ENCODE data around the gene KCNK17. TPM values are rescaled to one million over a fixed set of nuclear protein-coding genes. Genes with fewer than 3 reads are reported as not detected.

The KCNK17 gene
- total and polyA plus RNA-seq, 2 of the 8 experiments (the other 6 are each of a cell fraction or from before 2014, with no cell fraction given), result 2.9 to 3.4 TPM

DNA sequence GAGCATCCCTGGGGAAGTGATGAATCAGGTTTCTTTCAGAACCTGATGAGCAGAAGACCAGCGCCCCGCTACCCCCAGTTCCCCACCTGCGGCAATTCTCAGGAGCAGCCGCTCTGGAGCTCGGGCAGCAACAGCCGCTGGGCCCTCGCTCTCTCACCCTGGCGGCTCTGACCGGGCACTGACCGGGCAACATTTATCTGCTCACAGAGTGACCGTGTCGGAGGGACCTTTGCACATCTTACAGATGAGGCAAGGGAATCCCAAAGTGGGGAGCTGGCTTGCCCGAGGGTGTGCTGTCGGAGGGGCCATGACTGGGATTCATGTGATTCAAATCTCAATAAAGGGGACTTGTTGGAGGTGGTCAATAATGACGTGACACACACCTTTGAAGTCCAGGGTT, 34.5 kb upstream of the KCNK17 start:
- Histone ChIP-seq H2BK120ac (replicated peaks; ENCODE audit: low read depth, low read length) (no peak overlapping the region), H2BK12ac (ENCODE audit: low read depth, low read length) (no peak overlapping the region), H3K9me3 (ENCODE audit: insufficient read depth in 2 of 2, low read depth in 1 of 2, low read length in 1 of 2) (no peaks in the 10 kb centered on the region), H3K36me3 (ENCODE audit: control insufficient read depth in 2 of 4, insufficient read depth in 4 of 4, low read length in 3 of 4) (no peaks in the 10 kb centered on the region), H3K4me3 (ENCODE audit: extremely low read depth in 1 of 4, insufficient read depth in 2 of 4, low read depth in 3 of 4, low read length in 4 of 4) (no peak overlapping the region), H3K56ac (replicated peaks; ENCODE audit: insufficient read length, low read depth, low read length) (no peak overlapping the region), H3K27ac (ENCODE audit: low read depth, low read length) (no peak overlapping the region), H4K20me1 (replicated peaks in 1 of 2; ENCODE audit: control insufficient read depth in 1 of 2, insufficient read depth in 2 of 2, low read length in 2 of 2) (no peaks in the 10 kb centered on the region), H2BK5ac (ENCODE audit: low read depth, low read length) (no peak overlapping the region), H3K23ac (ENCODE audit: insufficient read length) (no peak overlapping the region), H2AK5ac (ENCODE audit: low read depth, low read length) (no peak overlapping the region), H4K8ac (ENCODE audit: extremely low read depth, insufficient read depth, low read length) (no peak overlapping the region), H3K9ac (replicated peaks in 1 of 4; ENCODE audit: extremely low read depth in 1 of 4, low read depth in 3 of 4, low read length in 3 of 4) (no peak overlapping the region), H3K4me2 (ENCODE audit: insufficient read depth in 1 of 2, low read depth in 2 of 2, low read length in 2 of 2) (no peak overlapping the region), H4K5ac (ENCODE audit: insufficient read length, low read depth, low read length) (no peak overlapping the region), H3K79me2 (ENCODE audit: control insufficient read depth in 1 of 2, insufficient read depth in 2 of 2, low read length in 2 of 2) (no peaks in the 10 kb centered on the region), H3K23me2 (ENCODE audit: low read depth, low read length) (no peaks in the 10 kb centered on the region), H3K4ac (replicated peaks; ENCODE audit: insufficient read length, low read depth, low read length) (no peak overlapping the region), H3K18ac (ENCODE audit: extremely low read depth, low read length) (no peak overlapping the region), H3K14ac (ENCODE audit: insufficient read length) (no peak overlapping the region), H2AFZ (ENCODE audit: low read length) (no peak overlapping the region), H4K91ac (replicated peaks; ENCODE audit: insufficient read length, low read length) (no peak overlapping the region), H3K79me1 (ENCODE audit: low read depth, low read length) (no peaks in the 10 kb centered on the region; the same call in 1 of the 2 replicates), H3K27me3 (replicated peaks in 1 of 4; ENCODE audit: control insufficient read depth in 3 of 4, extremely low read depth in 1 of 4, insufficient read depth in 3 of 4, low read length in 3 of 4) (no peaks in the 10 kb centered on the region), H2BK20ac (ENCODE audit: low read length) (no peak overlapping the region), H2BK15ac (ENCODE audit: low read length) (no peak overlapping the region), H3K4me1 (replicated peaks in 1 of 4; ENCODE audit: control insufficient read depth in 3 of 4, insufficient read depth in 4 of 4, low read length in 3 of 4) (peaks cover 2 to 6% (median 5%) of the 10 kb centered on the region in 4 experiments; a peak in 6 of 7 replicates)
- 89% methylated on average over 15 of the region's 15 CpGs; no CpG with 5 or more reads in 1 of the 2 experiments for WGBS, 2 experiments (ENCODE audit: extremely low coverage in 1 of 2, insufficient coverage in 1 of 2, insufficient read length in 1 of 2, insufficient replicate concordance in 2 of 2, low coverage in 1 of 2, low lambda C conversion rate in 2 of 2, missing lambda C conversion rate in 1 of 2)
- POLR2A ChIA-PET (ENCODE audit: partially characterized antibody), result no interaction called here
- DNase-seq (ENCODE audit: low read depth in 1 of 2, low spot score in 2 of 2) (no peak), FAIRE-seq (no peak)
- TF ChIP-seq CHD2 (IDR thresholded peaks at IDR 0.05; ENCODE audit: low read length), result no peak
- TF ChIP-seq SUZ12 (IDR thresholded peaks at IDR 0.05; ENCODE audit: low read length), result no peak
- no peak for TF ChIP-seq CTBP2 (IDR thresholded peaks at IDR 0.05; ENCODE audit: borderline replicate concordance, insufficient read depth, insufficient read length, low read length)
- no peak for TF ChIP-seq MAFK (IDR thresholded peaks at IDR 0.05; ENCODE audit: low read depth, low read length)
- TF ChIP-seq CBX8 (IDR thresholded peaks at IDR 0.05; ENCODE audit: borderline replicate concordance, low read depth, low read length), result no peak
- TF ChIP-seq KDM1A (IDR thresholded peaks at IDR 0.05; ENCODE audit: borderline replicate concordance, low read length), result no peak
- TF ChIP-seq YY1 (IDR thresholded peaks at IDR 0.05; ENCODE audit: low read depth, low read length), result no peak
- no peak for TF ChIP-seq TBP (IDR thresholded peaks at IDR 0.05; ENCODE audit: low read depth, low read length)
- TF ChIP-seq BCL11A (IDR thresholded peaks at IDR 0.05; ENCODE audit: low read depth in 2 of 2, low read length in 2 of 2), result no peak
- TF ChIP-seq, protein P1, sequence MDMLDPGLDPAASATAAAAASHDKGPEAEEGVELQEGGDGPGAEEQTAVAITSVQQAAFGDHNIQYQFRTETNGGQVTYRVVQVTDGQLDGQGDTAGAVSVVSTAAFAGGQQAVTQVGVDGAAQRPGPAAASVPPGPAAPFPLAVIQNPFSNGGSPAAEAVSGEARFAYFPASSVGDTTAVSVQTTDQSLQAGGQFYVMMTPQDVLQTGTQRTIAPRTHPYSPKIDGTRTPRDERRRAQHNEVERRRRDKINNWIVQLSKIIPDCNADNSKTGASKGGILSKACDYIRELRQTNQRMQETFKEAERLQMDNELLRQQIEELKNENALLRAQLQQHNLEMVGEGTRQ (IDR thresholded peaks at IDR 0.05; ENCODE audit: low read length), result no peak
- no peak for TF ChIP-seq RAD21 (IDR thresholded peaks at IDR 0.05 in 1 of 2, conservative IDR thresholded peaks at IDR 0.05 in 1 of 2; ENCODE audit: low read depth in 2 of 2, low read length in 2 of 2)
- no peak for TF ChIP-seq BACH1 (IDR thresholded peaks at IDR 0.05; ENCODE audit: low read length)
- CTCF ChIA-PET (ENCODE audit: partially characterized antibody), result interaction anchor here (0.6 to 10.6 kb wide), 16 partner anchors 8 to 1688 kb away, joined by 3 to 89 read pairs (median 4); no protein-coding TSS in a partner anchor

Data from H1 (cell line).